Measurements from ENCODE around the gene TUBB. TPM values are rescaled to one million over a fixed set of nuclear protein-coding genes. Genes with fewer than 3 reads are reported as not detected.
A peak's percentile ranks its signal among the peaks of the same experiment; 100 is the strongest.

The TUBB gene
- total RNA-seq, 2 experiments from 2014 or later: 1,556 to 1,579 TPM

DNA sequence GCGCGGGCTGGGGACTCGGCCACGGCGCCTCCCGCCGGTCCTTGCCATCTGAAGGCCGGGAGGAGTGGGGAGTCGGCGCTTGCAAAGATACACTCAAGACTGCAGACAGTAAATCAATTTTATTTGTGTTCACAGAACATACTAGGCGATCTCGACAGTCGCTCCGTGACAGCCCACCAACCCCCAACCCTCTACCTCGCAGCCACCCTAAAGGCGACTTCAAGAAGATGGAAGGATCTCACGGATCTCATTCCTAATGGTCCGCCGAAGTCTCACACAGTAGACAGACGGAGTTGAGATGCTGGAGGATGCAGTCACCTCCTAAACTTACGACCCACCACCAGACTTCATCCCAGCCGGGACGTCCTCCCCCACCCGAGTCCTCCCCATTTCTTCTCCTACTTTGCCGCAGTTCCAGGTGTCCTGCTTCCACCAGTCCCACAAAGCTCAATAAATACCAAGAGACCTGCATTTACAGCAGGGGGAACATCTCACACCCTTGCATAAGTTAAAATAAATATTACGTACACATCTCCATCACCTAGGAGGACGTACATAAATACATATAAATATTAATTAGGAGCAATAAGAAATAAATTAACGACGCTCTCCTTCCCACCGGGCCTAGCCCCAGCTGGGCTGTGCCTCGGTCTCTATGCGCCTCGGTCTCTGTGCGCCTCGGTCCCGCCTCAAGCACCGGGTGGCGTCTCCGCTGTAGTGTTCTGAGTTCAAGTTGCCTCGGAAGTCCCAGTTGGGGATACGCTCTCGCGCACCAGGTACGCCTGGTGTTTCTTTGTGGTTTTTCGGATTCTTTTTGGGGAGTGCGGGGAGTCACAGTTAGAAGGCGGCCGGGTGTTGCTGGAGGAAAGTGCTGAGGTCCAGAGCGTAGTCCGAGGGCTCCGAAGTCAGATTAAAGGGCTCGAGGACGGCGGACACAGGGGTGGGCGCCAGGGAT is 23.2 kb downstream of the TUBB start:
- ChIA-PET POLR2A (interaction anchor here (0.7 to 10.9 kb wide), 25 partner anchors 10 to 250 kb away, joined by 3 to 212 read pairs (median 5); partner anchors contain the start of genes MRPS18B, PPP1R10 and TUBB), CTCF (interaction anchor here (0.7 to 2.4 kb wide), 8 partner anchors 14 to 86 kb away, joined by 3 to 9 read pairs (median 4); no protein-coding TSS in a partner anchor)
- H3K27ac Mint-ChIP-seq: peak overlapping the region; percentile 94
- peaks cover 68% of the 10 kb centered on the region for H3K4me1 Mint-ChIP-seq (ENCODE audit: low read depth)
- ATAC-seq: no peak
- no peaks in the 10 kb centered on the region for H3K9me3 Mint-ChIP-seq
- no peaks in the 10 kb centered on the region for H3K27me3 Mint-ChIP-seq
- peaks cover 58% of the 10 kb centered on the region for H3K36me3 Mint-ChIP-seq (ENCODE audit: low read depth)
- intact Hi-C loops (cut with micrococcal nuclease): loop anchor here (2.0 to 5.0 kb wide), 2 partner anchors 25 to 44 kb away; no protein-coding TSS in a partner anchor
- TF ChIP-seq, protein P1, sequence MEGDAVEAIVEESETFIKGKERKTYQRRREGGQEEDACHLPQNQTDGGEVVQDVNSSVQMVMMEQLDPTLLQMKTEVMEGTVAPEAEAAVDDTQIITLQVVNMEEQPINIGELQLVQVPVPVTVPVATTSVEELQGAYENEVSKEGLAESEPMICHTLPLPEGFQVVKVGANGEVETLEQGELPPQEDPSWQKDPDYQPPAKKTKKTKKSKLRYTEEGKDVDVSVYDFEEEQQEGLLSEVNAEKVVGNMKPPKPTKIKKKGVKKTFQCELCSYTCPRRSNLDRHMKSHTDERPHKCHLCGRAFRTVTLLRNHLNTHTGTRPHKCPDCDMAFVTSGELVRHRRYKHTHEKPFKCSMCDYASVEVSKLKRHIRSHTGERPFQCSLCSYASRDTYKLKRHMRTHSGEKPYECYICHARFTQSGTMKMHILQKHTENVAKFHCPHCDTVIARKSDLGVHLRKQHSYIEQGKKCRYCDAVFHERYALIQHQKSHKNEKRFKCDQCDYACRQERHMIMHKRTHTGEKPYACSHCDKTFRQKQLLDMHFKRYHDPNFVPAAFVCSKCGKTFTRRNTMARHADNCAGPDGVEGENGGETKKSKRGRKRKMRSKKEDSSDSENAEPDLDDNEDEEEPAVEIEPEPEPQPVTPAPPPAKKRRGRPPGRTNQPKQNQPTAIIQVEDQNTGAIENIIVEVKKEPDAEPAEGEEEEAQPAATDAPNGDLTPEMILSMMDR (IDR thresholded peaks at IDR 0.05): no peak
- peak; percentile 60 for DNase-seq
- H3K4me3 Mint-ChIP-seq: peak overlapping the region; percentile 99

DNA sequence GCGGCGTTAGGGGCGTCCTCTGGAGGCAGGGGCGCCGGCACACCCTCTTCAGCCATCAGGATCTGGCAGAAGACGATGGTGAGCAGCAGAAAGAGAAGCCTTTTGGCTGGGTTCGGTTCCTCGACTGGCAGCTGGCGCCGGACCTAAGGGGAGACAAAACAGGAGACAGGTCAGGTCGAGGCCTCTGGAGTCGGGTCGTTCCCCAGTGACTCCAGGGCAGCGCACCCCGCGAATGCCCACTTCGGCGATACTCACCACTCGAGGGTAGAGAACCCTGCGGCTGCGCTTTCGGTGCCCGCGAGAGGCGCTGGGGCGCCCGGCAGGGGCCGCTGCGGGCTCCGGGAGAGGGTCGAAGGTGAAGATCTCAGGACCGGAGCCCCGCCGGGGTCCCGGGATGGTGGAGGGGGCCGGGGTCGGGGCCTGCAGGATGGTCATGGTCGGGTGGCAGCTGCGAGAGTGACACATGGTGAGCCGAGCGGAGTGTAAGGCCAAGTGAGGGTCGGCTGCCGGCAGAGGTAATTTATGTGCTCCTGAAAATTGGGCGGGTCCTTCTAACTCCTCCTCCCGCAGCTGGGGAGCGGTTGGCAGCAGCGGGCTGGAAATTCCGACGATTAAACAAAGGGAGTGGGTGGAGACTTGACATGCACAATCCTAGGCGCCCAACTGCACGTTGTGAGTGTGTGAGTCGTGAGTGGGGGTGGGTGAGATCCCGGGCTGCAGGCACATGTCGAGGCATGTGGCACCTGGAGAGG is 24.1 kb downstream of the TUBB start, which contains the start of gene IER3:
IER3 (minus strand) TSS at position 494 of the 752 bp plus-strand sequence; CDS start at position 465, 29 bp downstream.
- POLR2A ChIA-PET: interaction anchor here (0.7 to 10.9 kb wide), 24 partner anchors 9 to 251 kb away, joined by 3 to 212 read pairs (median 5); partner anchors contain the start of genes MRPS18B, PPP1R10 and TUBB
- DNase-seq: peak; percentile 94
- CTCF ChIA-PET: interaction anchor here (0.7 to 2.4 kb wide), 11 partner anchors 11 to 140 kb away, joined by 3 to 9 read pairs (median 4); partner anchors contain the start of gene DDR1
- H3K27ac Mint-ChIP-seq: peak within 1 kb of the TSS; percentile 94
- intact Hi-C loops (cut with micrococcal nuclease): loop anchor here (2.0 to 5.0 kb wide), 2 partner anchors 25 to 43 kb away; no protein-coding TSS in a partner anchor
- H3K36me3 Mint-ChIP-seq (ENCODE audit: low read depth): peaks cover 50% of the 10 kb centered on the region
- peak within 1 kb of the TSS; percentile 99 for H3K4me3 Mint-ChIP-seq
- TF ChIP-seq, protein P1 (IDR thresholded peaks at IDR 0.05): peak; percentile 35
- no peaks in the 10 kb centered on the region for H3K27me3 Mint-ChIP-seq
- peaks cover 63% of the 10 kb centered on the region for H3K4me1 Mint-ChIP-seq (ENCODE audit: low read depth)
- peak; percentile 56 for ATAC-seq
- H3K9me3 Mint-ChIP-seq: no peaks in the 10 kb centered on the region

DNA sequence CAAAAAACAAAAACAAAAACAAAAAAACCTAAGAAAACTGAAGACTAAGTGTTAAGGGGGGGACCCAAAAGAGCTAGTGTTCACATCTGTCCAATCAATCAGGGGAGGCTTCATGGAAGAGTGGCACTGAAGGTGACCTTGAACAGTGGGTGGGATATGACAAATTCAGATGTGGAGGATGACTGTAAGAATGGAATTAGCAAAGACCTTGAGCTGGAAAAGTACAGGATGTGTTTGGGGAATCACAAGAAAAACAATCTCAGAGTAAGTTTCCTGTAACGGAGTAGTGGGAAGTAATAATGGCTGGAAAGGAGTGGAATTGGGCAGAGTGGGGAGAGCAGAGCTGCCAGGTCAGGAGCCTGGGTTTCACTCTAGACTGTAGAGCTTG is 27.1 kb downstream of the TUBB start:
- ATAC-seq (no peak), DNase-seq (no peak)
- Mint-ChIP-seq H3K4me1 (ENCODE audit: low read depth) (peaks cover 43% of the 10 kb centered on the region), H3K36me3 (ENCODE audit: low read depth) (peaks cover 20% of the 10 kb centered on the region), H3K27ac (peak overlapping the region; percentile 4), H3K4me3 (no peak overlapping the region), H3K9me3 (no peaks in the 10 kb centered on the region), H3K27me3 (no peaks in the 10 kb centered on the region)
- TF ChIP-seq, protein P1 (IDR thresholded peaks at IDR 0.05): no peak
- intact Hi-C loops (cut with micrococcal nuclease): no loop called here
- ChIA-PET CTCF (interaction anchor here (0.7 to 1.5 kb wide), 7 partner anchors 16 to 1176 kb away, joined by 3 to 8 read pairs (median 4); partner anchors contain the start of gene VARS2), POLR2A (interaction anchor here (0.6 to 3.0 kb wide), 7 partner anchors 14 to 130 kb away, joined by 3 to 9 read pairs (median 4); no protein-coding TSS in a partner anchor)

DNA sequence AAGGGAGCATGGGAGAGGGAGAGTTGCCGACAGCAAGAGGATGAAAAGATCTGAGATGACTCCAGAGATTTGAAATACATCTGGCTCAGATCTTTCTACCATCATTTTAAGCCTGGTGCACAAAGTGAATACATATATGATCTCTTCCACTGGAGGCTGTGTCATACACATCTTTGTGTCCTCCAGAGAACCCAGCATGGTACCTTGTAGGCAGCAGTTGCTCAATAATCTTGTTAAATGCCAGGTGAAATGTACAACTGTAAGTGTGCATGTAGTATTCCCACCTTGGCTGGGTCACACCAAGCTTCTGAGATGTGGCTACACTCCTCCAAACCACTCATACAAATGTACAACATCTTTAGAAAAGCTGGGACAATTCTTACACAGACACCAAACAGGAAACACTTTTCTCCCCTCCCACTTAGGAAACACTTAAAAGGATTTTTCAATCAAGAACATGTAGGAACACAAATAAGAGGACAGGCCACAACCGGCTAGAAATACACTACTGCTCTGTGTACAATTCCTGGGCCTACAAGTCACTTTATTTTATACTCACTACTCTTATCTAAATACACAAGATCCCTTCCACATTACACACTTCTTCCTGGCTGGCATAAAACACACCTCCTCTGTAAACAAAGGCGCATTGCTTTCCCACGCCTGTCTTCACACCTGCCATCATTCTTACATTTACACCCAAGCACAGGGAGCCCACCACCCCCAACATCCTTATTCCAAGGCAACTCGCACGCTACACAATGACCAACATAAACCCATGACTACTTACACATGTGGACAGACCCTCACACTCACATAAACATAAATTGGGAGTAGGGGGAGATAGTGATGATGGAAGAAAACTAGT is 28.0 kb downstream of the TUBB start:
- Mint-ChIP-seq H3K4me1 (ENCODE audit: low read depth) (peaks cover 48% of the 10 kb centered on the region), H3K36me3 (ENCODE audit: low read depth) (peaks cover 14% of the 10 kb centered on the region), H3K27me3 (no peaks in the 10 kb centered on the region), H3K27ac (peak overlapping the region; percentile 8), H3K9me3 (no peaks in the 10 kb centered on the region), H3K4me3 (no peak overlapping the region)
- ATAC-seq: no peak
- POLR2A ChIA-PET: interaction anchor here (0.8 to 1.7 kb wide), 3 partner anchors 15 to 82 kb away, joined by 3 to 5 read pairs (median 4); no protein-coding TSS in a partner anchor
- no peak for DNase-seq
- intact Hi-C loops (cut with micrococcal nuclease): no loop called here
- TF ChIP-seq, protein P1 (IDR thresholded peaks at IDR 0.05): no peak
- CTCF ChIA-PET: interaction anchor here (0.7 to 1.5 kb wide), 5 partner anchors 19 to 1175 kb away, joined by 3 to 5 read pairs (median 3); partner anchors contain the start of gene VARS2

Measured in activated CD8-positive, alpha-beta T cell treated with anti-CD3 and anti-CD28 coated beads for 36 hours (primary cell).